HG03378 (cell line): Measurements from ENCODE around the gene PFDN6.
"Not testable (repeated sequence)": the region's sequence is repeated elsewhere in the genome, so short reads cannot be mapped to it uniquely, and the experiment has no call there.

Experiments
- ATAC-seq: cut with Tn5 transposase; IDR thresholded peaks from one replicate; pipeline ENCODE4 v1.9.1; 2021; ENCODE audit warnings: mild to moderate bottlenecking, moderate library complexity; ENCODE audit not compliant: unreplicated experiment

Gene PFDN6

DNA sequence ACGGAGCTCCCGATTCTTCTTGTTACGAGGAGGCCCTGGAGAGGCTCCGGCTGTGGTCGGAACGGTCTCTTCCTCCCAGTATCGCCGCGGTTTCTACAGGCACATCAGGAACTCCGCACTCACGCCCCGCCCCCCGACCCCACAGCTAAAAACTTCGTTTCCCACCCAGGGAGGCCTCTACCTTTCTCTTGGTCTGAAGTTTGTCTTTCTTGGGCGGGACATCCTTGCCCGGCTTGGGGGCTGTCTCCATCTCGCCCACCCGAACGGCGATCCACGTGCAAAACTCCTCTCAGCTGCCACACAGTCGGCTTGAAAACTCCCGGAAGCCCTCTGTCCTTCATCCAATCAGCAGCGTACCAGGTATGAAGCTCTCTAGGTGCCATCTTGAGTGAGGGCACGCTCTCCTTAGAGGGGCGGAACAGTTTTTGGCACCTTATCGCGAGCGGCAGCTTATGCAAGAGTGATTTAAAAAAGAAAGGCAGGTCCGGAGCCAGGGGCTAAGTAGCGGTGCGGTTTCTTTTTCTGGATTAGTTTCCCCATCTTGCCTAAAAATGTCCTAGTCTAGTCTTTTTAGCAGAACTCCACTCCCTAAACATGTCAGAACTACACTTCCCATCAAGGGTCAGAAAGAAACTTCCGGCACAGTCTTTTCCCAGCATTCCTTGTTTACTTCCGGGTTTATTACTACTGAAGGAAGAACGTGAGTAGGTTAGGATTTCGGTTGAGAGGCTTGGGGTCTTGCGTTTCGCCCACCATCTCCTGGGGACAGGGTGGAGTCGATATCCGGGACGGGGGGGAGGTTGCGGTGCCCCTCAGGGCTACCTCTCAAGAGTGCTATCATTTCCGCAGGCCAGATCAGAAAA lies at the start of gene PFDN6, which contains the start of gene WDR46:
PFDN6 (plus strand) TSS at position 681 of the 863 bp plus-strand sequence. CDS start 256 bp downstream, outside the sequence.
WDR46 (minus strand) TSS at position 319 of the 863 bp plus-strand sequence; CDS start at position 250, 69 bp downstream.
- peak; percentile 74 for ATAC-seq

- no peak for ATAC-seq
Measured at GRCh38 chr6:33241968-33242367, 47.4 kb upstream of the PFDN6 start.

DNA sequence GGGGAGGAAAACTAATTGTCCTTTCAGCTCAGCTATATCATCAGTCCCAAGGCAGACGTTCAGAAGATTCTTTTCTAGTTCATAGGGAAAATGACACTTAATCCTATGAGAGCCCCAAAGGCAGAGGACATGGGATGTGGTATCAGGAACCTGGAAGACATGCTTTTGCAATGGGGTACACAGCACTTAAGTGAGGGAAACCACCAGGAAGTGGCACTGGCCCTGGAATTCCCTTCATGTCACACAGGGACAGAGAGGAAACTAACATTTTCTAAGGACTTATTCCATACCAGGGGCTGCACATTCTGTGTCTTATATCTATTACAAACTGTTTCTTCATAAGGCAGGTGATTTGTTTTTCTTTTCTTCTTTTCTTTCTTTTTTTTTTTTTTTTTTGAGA lies 45.9 kb upstream of the PFDN6 start:
- no peak for ATAC-seq

DNA sequence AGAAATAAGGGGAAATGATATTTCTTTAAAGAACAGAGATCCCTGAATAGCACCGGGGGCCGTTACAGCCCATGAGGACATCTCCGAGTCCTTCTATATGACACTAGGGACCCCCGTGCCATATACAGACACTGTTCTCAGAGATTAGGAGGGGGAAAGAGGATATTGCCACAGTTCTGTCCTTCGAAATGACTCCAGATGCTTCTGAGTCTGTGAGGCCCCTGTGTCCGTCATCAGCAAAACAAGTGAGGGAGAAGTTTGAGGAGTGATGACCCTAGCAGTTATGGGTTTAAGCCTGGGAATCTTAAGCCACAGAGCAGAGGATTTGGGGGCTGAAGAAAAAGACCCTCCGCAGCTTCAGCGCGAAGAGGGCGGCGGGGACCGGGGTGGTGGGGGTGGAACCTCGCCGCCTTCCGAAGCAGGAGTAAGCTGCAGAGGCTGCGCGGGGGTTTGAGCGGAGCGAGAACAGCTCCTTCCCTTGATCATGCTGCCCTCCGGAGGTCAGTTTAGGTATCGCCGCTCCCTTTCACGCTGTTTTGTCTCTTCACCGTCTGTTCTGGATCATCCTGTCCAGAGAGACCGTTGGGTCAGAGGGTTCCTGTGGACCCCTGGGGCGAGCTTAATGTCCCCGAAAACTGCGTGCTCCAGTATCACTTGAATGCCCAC lies 41.3 kb upstream of the PFDN6 start:
- peak; percentile 47 for ATAC-seq

DNA sequence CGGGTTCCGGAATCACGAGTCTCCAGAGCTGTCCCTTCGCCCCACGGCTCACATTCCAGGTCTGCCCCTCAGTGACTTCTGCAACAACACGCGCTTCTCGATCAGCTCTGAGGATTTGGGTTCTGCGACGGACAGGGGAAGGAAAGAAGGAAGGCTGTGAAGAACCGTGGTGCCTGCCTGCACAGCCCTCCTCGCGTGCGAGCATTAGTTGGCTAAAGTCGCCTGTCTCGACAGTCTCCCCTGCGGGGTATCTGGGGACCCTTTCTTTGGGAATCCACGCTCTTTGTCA lies 40.8 kb upstream of the PFDN6 start:
- ATAC-seq: no peak

DNA sequence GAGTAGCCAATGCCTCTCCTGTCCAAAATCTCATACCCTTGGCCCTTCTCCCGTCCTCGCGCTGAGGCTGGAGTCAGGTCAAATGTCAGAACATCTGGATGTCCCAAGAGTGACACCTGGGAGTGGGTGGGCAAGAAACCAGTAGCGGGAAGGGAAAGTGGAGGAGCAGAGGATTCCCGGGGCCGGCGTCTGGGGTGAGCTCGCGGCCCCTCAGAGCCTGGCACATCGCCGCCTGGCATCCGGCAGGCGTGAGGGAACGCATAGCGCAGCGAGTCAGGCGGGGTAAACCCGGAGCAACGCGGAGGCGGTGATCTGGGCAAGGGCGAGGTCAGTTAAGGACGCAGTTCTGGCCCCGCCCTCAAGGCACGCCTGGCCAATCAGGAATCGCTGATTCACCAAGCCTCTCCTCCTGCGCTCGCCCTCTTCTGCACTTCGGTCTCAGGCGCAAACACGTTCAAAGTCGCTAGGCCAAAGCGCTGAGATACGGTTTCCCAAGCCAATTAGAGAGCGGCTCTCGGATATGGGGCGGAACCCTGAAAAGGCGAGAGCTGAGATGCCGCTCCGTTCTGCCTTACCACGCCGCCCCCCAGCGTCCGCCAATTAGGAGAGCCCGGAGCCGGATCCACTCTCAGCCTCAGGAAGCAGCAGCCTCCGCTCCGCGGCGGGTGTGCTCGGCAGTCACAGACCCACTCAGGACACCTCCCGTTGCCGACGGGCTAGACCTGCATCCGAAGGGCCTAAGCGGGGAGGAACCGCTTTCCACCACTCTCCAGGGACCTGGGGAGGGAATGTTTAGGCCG lies 40.3 kb upstream of the PFDN6 start:
- ATAC-seq: peak; percentile 77

- ATAC-seq: no peak
Measured at GRCh38 chr6:33249732-33250630, 39.4 kb upstream of the PFDN6 start.

- no peak for ATAC-seq
Measured at GRCh38 chr6:33250731-33251130, 38.7 kb upstream of the PFDN6 start.

DNA sequence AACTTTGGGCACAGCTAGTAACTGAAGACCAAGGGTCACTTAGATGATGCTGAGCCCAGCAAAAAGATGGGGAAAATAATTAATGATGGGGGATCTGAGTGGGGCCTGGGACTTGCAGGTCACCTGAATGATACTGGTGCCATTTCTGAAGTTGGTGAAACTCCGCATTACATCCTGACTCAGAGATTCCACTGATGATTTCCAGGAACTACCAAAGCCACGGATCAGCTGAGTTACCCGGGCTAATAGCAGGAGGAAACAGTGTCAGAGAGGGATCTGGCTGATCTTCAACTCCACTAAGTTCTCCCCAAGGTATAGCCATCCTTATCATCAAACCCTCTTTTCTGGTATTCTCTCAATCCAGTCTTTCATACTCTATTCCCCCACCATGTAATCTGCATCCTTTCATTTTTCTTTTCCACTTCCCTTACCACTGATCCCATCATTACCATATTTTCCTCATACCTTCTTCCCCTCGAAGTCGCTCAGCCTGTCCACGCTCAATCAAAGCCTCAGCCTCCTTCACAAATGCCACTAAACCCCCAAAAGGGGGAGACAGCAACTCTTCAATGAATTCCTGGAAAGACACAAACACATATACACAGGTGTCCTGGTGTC lies 37.9 kb upstream of the PFDN6 start:
- no peak for ATAC-seq

GRCh38 chr6:33252759-33253158 lies 36.6 kb upstream of the PFDN6 start:
- ATAC-seq: no peak

GRCh38 chr6:33254591-33254990 lies 34.8 kb upstream of the PFDN6 start:
- ATAC-seq: no peak

GRCh38 chr6:33259032-33259431 lies 30.4 kb upstream of the PFDN6 start:
- ATAC-seq: no peak

DNA sequence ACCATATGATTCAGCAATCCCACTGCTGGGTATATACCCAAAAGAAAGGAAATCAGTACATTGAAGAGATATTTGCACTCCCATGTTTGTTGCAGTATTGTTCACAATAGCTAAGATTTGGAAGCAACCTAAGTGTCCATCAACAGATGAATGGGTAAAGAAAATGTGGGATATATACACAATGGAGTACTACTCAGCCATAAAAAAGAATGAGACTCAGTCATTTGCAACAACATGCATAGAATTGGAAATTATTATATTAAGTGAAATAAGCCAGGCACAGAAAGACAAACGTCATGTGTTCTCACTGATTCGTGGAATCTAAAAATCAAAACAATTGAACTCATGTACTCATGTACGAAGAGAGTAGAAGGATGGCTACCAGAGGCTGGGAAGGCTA lies 26.9 kb upstream of the PFDN6 start:
- ATAC-seq: not testable (repeated sequence)

GRCh38 chr6:33264015-33264414 lies 25.4 kb upstream of the PFDN6 start:
- no peak for ATAC-seq

DNA sequence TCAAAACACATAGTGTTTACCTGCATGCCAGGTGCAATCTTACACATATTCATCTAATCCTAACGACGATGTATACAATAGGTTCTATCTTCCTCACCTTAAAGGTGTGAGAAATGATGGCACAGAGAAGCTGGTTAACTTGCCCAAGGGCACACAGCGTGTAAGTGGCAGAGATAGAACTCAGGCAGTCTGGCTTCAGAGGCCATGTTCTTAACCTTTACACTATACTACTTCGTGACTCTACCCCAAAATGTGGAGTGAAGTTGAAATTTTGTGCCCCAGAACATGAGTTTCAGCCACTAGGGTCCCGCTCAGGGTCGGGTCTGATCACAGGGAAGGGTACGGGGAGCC lies 18.3 kb upstream of the PFDN6 start:
- ATAC-seq: peak; percentile 2

GRCh38 chr6:33271468-33272274 lies 17.7 kb upstream of the PFDN6 start, which contains the start of the genes RPS18 and VPS52:
Gene RPS18 (plus strand): TSS chr6:33272075. CDS start chr6:33272120, 45 bp downstream.
Gene VPS52 (minus strand): TSS chr6:33271876. CDS start chr6:33271675, 201 bp downstream.
- ATAC-seq: peak; percentile 83

GRCh38 chr6:33272275-33273128 lies 16.9 kb upstream of the PFDN6 start:
- peak; percentile 29 for ATAC-seq
